AG09319 (cell line): Measurements from ENCODE around the gene SHISA9.

ENCODE experiments used
- DNase-seq: peaks from one replicate; pipeline ENCODE4 v3.0.0-alpha.2; 2010; ENCODE audit warnings: low read depth; ENCODE audit errors: extremely low read depth
- TF ChIP-seq, protein P1 (sequence below): IDR thresholded peaks from 2 replicates; pipeline ENCODE4 v1.5.1; 2011; ENCODE audit warnings: low read depth, mild to moderate bottlenecking, inconsistent platforms, low read length, moderate library complexity

SHISA9 gene

DNA sequence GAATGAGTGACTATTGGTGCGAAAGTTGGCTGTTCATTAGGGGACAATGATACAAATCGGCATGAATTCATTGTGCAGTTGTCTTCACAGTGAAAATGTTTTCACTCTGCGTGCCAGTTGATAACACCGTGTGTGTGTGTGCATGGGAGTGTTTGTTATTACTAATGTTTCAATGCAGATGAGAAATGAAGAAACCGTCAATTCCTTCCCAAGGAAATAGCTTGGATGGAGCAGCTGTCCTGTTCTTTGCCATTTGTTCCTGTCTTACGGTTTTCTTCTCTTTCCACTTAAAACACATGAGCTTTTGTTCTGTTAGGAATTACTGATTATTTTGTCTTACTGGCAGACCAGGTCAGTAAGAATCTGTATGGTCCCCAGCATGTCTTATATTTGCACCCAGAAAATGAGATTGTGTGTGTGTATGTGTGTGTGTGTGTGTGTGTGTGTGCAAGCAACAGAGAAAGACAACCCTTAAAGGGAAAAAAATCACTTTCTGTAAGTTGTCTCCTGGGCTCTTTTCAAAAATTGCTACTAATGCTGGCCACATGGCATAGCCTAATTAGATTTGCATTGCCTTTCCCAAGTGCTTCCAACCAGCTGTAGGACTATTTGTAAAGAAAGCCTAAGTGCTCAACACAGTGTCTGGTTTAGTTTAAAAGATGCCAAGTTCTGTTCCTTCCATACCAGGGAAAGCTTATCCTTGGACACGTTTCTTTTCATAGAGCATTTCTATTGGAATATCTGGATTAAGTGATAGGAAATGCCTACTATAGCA, 23.8 kb downstream of the SHISA9 start:
- TF ChIP-seq, protein P1, sequence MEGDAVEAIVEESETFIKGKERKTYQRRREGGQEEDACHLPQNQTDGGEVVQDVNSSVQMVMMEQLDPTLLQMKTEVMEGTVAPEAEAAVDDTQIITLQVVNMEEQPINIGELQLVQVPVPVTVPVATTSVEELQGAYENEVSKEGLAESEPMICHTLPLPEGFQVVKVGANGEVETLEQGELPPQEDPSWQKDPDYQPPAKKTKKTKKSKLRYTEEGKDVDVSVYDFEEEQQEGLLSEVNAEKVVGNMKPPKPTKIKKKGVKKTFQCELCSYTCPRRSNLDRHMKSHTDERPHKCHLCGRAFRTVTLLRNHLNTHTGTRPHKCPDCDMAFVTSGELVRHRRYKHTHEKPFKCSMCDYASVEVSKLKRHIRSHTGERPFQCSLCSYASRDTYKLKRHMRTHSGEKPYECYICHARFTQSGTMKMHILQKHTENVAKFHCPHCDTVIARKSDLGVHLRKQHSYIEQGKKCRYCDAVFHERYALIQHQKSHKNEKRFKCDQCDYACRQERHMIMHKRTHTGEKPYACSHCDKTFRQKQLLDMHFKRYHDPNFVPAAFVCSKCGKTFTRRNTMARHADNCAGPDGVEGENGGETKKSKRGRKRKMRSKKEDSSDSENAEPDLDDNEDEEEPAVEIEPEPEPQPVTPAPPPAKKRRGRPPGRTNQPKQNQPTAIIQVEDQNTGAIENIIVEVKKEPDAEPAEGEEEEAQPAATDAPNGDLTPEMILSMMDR: no peak
- DNase-seq: no peak

DNA sequence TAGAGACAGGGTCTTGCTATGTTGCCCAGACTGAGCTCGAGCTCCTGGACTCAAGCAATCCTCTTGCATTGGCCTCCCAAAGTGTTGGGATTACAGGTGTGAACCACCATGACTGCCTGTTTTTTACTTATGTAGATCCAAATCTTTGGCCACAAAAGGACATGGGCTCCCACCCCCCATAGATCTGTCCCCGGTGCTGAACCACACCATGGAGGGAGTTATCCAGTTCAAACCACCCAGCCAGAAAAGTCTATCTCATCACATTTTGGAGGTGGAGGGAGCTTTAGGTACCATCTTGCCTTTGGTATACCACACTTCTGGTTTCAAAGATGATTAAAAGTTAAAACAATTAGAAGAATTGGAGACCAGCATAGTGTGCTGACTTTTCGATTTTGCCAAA, 26.2 kb downstream of the SHISA9 start:
- no peak for DNase-seq
- TF ChIP-seq, protein P1: no peak

DNA sequence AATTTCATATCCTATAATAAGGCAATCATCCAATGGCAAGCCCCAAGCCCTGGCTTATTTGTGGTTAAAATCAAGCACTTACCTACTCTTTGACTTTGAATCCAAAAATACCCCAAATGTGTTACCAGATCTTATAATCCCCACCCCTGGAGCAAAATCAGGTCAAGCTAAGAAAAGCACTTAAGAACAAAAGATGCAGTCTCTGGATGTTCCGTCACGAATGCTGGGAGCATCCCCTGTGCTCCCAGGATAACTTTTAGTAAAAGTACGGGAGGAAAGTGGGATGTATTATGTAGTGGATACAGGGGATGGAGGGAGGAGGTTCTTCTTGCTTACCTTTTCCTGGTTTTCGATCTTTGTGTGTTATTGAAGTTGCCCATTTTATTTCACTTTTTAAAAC, 29.5 kb downstream of the SHISA9 start:
- DNase-seq: no peak
- TF ChIP-seq, protein P1: no peak

GRCh38 chr16:12936391-12936790, 35.0 kb downstream of the SHISA9 start:
- no peak for DNase-seq
- TF ChIP-seq, protein P1: no peak

- TF ChIP-seq, protein P1: no peak
- no peak for DNase-seq
Measured at GRCh38 chr16:12941896-12942295, 40.5 kb downstream of the SHISA9 start.

GRCh38 chr16:12942861-12943260, 41.5 kb downstream of the SHISA9 start:
- TF ChIP-seq, protein P1: no peak
- DNase-seq: no peak

DNA sequence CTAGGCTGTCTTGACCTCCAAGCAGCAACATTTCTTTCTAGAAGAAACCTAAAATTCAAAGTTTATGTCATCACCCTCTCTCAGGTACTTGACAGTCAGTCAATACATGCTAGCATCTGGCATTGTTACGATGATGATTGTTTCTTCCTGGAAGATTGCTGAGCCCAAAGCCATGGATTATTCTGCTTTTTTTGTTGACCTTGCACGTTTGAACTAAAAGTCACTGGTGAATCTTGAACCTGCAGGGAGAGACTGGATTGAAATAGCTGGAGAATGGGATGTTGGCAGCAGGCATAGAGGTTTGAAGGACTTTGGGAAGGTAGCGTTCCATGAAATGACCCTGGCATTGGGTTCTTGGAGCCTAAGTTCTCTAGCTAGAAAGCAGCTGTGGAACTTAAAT, 42.9 kb downstream of the SHISA9 start:
- TF ChIP-seq, protein P1: no peak
- no peak for DNase-seq
